Parathyroid adenoma (tissue), 2 donors: ENCODE results near the gene DLG2.

ENCODE experiments used
- H2AFZ ChIP-seq: fragments of 300-600 bp; sonication (generic); one replicate; pipeline ENCODE4 v1.7.0; 2017; ENCODE audit warnings: antibody characterized with exemption, mild to moderate bottlenecking
- H3K27ac ChIP-seq: fragments of 300-600 bp; sonication (generic); one replicate; pipeline ENCODE4 v1.7.0; 2017
- H3K27me3 ChIP-seq: fragments of 300-600 bp; sonication (generic); one replicate; pipeline ENCODE4 v1.7.0; 2017; ENCODE audit warnings: low read length; ENCODE audit not compliant: control insufficient read depth, insufficient read depth
- H3K36me3 ChIP-seq: fragments of 300-600 bp; sonication (generic); one replicate; pipeline ENCODE4 v1.7.0; 2017; ENCODE audit warnings: low read length; ENCODE audit not compliant: control insufficient read depth, insufficient read depth
- H3K4me1 ChIP-seq: fragments of 300-600 bp; sonication (generic); one replicate; pipeline ENCODE4 v1.7.0; 2017; ENCODE audit warnings: control low read depth
- H3K4me2 ChIP-seq: fragments of 300-600 bp; sonication (generic); one replicate; pipeline ENCODE4 v1.7.0; 2017; ENCODE audit warnings: low read length
- H3K4me3 ChIP-seq: fragments of 300-600 bp; sonication (generic); one replicate; pipeline ENCODE4 v1.7.0; 2017; ENCODE audit warnings: low read depth, low read length
- H3K79me2 ChIP-seq: fragments of 300-600 bp; sonication (generic); one replicate; pipeline ENCODE4 v1.7.0; 2017; ENCODE audit warnings: control low read depth
- H3K9ac ChIP-seq: fragments of 300-600 bp; sonication (generic); one replicate; pipeline ENCODE4 v1.7.0; 2017; ENCODE audit warnings: mild to moderate bottlenecking
- H3K9me3 ChIP-seq: fragments of 300-600 bp; sonication (generic); one replicate; pipeline ENCODE4 v1.7.0; 2017; ENCODE audit warnings: low read length; ENCODE audit not compliant: control insufficient read depth
- TF ChIP-seq, protein P1 (sequence below): fragments of 300-600 bp; sonication (generic); IDR thresholded peaks from one replicate; pipeline ENCODE4 v1.7.0; 2017; ENCODE audit warnings: antibody characterized with exemption, mild to moderate bottlenecking
- donor health status: primary hyperparathyroidism.

The DLG2 gene

DNA sequence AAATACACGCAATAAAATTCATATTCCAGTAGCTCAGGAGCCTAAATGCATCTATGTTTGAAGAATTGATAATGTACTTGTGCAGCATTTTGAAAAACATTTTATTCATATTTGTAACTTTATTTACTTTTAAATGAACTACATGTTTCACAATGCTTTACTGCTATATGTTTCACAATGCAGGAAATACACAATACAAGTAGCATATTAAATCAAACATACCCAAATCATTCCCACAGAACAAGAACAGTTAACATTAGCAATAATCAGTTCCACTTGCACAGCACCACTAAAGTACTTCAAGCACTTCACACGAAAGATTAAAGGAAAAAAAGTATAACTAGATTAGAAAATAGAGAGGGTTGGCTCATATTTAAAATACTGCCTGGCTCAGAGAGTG lies 1997.4 kb downstream of the DLG2 start:
- Histone ChIP-seq H3K36me3 (no peaks in the 10 kb centered on the region), H3K4me3 (no peak overlapping the region), H3K9ac (no peak overlapping the region), H3K4me2 (no peak overlapping the region), H3K27me3 (no peaks in the 10 kb centered on the region), H3K27ac (no peak overlapping the region), H3K9me3 (no peaks in the 10 kb centered on the region), H3K4me1 (no peaks in the 10 kb centered on the region), H3K79me2 (no peaks in the 10 kb centered on the region), H2AFZ (no peak overlapping the region)
- TF ChIP-seq, protein P1, sequence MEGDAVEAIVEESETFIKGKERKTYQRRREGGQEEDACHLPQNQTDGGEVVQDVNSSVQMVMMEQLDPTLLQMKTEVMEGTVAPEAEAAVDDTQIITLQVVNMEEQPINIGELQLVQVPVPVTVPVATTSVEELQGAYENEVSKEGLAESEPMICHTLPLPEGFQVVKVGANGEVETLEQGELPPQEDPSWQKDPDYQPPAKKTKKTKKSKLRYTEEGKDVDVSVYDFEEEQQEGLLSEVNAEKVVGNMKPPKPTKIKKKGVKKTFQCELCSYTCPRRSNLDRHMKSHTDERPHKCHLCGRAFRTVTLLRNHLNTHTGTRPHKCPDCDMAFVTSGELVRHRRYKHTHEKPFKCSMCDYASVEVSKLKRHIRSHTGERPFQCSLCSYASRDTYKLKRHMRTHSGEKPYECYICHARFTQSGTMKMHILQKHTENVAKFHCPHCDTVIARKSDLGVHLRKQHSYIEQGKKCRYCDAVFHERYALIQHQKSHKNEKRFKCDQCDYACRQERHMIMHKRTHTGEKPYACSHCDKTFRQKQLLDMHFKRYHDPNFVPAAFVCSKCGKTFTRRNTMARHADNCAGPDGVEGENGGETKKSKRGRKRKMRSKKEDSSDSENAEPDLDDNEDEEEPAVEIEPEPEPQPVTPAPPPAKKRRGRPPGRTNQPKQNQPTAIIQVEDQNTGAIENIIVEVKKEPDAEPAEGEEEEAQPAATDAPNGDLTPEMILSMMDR: no peak

DNA sequence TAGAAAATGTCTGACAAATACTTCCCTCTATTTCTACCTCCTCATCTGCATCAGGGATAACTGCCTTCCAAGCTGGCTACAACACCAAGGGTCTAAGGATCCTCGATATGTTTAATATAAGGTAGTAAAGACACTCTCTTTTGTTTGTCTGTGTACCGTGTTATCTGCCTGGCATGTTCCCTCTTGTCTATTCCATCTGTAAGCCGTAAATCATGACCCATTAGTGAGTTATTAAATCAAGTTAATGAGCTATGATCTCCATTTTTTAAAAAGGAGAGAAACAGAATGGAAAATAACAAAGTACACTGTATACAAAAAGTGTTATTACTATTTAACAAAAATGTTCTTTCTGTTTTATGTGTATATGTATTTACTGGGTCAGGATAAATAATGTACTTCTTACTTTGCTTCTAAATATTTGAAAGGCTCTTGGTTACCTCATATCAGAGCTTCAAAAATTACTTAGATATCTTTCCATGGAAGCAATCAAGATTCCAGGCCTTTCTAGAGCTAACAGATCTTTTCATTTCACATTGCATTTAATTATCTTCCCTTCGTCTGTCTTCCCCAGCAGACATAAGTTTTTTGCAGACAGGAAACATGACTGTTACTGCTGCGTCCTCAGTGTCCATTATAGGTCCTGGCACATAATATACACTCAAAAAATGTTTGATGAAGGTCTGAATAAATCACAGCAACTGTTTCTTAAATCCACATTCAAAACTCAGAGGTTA lies 1998.4 kb downstream of the DLG2 start:
- no peaks in the 10 kb centered on the region for H3K79me2 ChIP-seq
- H3K4me1 ChIP-seq: no peaks in the 10 kb centered on the region
- no peak overlapping the region for H3K27ac ChIP-seq
- H3K4me3 ChIP-seq: no peak overlapping the region
- no peak overlapping the region for H3K4me2 ChIP-seq
- TF ChIP-seq, protein P1: no peak
- no peak overlapping the region for H2AFZ ChIP-seq
- no peaks in the 10 kb centered on the region for H3K36me3 ChIP-seq
- H3K27me3 ChIP-seq: no peaks in the 10 kb centered on the region
- no peak overlapping the region for H3K9ac ChIP-seq
- no peaks in the 10 kb centered on the region for H3K9me3 ChIP-seq

DNA sequence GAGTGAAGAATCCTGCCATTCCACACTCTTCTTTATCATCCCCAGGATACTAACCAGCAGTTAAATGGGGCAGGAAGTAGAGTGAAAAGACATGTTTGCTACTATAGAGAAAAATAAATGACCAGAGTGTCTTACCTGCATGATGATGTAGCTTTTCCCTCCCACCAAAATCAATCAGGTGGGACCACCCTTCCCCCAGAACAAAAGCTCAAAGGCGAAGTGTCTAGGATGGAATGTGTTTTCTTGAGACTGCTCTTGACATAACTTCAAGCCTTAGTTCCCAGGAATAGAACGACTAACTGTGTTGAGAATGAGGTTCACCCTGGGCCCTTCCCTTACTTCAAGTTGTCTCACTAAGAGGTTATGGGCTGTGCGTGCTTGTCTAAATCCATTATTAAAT lies 2001.8 kb downstream of the DLG2 start:
- Histone ChIP-seq H3K4me1 (no peaks in the 10 kb centered on the region), H3K4me2 (no peak overlapping the region), H3K9me3 (no peaks in the 10 kb centered on the region), H2AFZ (no peak overlapping the region), H3K27ac (no peak overlapping the region), H3K27me3 (no peaks in the 10 kb centered on the region), H3K36me3 (no peaks in the 10 kb centered on the region), H3K4me3 (no peak overlapping the region), H3K9ac (no peak overlapping the region), H3K79me2 (no peaks in the 10 kb centered on the region)
- TF ChIP-seq, protein P1: no peak

DNA sequence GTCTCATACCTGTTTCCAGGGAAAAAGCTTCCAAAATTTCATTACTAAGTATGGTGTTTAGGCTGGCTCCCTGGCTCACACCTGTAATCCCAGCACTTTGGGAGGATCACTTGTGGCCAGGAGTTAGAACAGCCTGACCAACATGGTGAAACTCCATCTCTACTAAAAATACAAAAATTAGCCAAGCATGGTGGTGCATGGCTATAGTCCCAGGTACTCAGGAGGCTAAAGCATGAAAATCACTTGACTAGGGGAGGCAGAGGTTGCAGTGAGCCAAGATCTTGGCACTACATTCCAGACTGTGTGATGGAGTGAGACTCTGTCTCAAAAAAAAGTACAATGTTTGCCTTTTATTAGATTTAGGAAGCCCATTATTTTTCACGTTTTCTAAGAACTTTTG lies 2009.5 kb downstream of the DLG2 start:
- Histone ChIP-seq H3K27me3 (no peaks in the 10 kb centered on the region), H3K9ac (no peak overlapping the region), H3K79me2 (no peaks in the 10 kb centered on the region), H3K9me3 (no peaks in the 10 kb centered on the region), H3K4me3 (no peak overlapping the region), H3K36me3 (no peaks in the 10 kb centered on the region), H3K27ac (no peak overlapping the region), H3K4me2 (no peak overlapping the region), H3K4me1 (no peaks in the 10 kb centered on the region), H2AFZ (no peak overlapping the region)
- TF ChIP-seq, protein P1: no peak

DNA sequence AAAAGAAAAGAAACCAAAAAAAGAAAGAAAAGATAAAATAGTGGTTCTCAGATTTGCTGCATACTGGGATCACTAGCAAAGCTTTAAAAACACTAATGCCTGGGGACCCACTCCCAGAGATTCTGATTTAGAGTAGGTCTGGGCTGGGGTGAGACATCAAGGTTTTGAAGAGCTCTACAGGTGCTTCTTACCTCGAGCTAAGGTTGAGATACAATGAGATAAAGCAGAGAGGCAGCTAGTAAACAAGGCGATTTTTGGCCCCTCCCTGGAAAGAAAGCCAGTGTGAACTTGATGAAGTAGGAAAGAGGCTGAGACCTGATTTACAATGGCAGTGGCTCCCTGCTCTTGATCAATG lies 2013.4 kb downstream of the DLG2 start:
- Histone ChIP-seq H3K79me2 (no peaks in the 10 kb centered on the region), H3K9me3 (no peaks in the 10 kb centered on the region), H3K36me3 (no peaks in the 10 kb centered on the region), H3K4me3 (no peak overlapping the region), H3K9ac (no peak overlapping the region), H3K27me3 (no peaks in the 10 kb centered on the region), H3K27ac (no peak overlapping the region), H2AFZ (no peak overlapping the region), H3K4me1 (no peaks in the 10 kb centered on the region), H3K4me2 (no peak overlapping the region)
- TF ChIP-seq, protein P1: no peak
